K562 (cell line): ENCODE measurements around the gene GNAZ. TPM values are rescaled to one million over a fixed set of nuclear protein-coding genes. Genes with fewer than 3 reads are reported as not detected.

Source experiments
- CBFB ChIP-seq: sonication (generic); formaldehyde crosslinking; IDR thresholded peaks from 2 replicates; pipeline ENCODE4 v1.4.0; 2020; ENCODE audit warnings: mild to moderate bottlenecking, missing genetic modification reagents
- CREB1 ChIP-seq, 2 experiments: sonication (generic) in 1 of 2; formaldehyde crosslinking in 1 of 2; IDR thresholded peaks; 2 replicates each; pipeline versions ENCODE4 v1.6.1 to v1.8.0; 2012 to 2022; ENCODE audit warnings: inconsistent platforms in 1 of 2, mild to moderate bottlenecking in 1 of 2, missing genetic modification reagents in 1 of 2, moderate library complexity in 1 of 2
- CREBBP ChIP-seq: IDR thresholded peaks from one replicate; pipeline ENCODE4 v1.6.1; 2012; ENCODE audit warnings: low read depth, mild to moderate bottlenecking, control low read depth, inconsistent platforms, low read length
- GTF2F1 ChIP-seq: IDR thresholded peaks from 2 replicates; pipeline ENCODE4 v1.6.1; 2011; ENCODE audit warnings: low read depth, low read length, improper control_type of control experiment
- RBM22 ChIP-seq: fragments of 200-400 bp; formaldehyde crosslinking; IDR thresholded peaks from 2 replicates; pipeline ENCODE4 v1.6.1; 2018; ENCODE audit warnings: low read length, low read depth; ENCODE audit not compliant: poor library complexity, severe bottlenecking
- polyA plus RNA-seq, 8 experiments: library from polyadenylated mRNA; depleted of rRNA in 4 of 8; stranded (reverse) in 5 of 8; unstranded in 3 of 8; fragments of >200 nt; fragmentation: Nextera tagmentation in 2 of 8; fragmentation: Illumina TruSeq in 1 of 8; extraction: Ambion mirVana in 2 of 8; extraction: Trizol in 1 of 8; gene quantifications; 2 replicates each; pipeline versions ENCODE4 v1.2.1 to v1.2.3, GENCODE V29; 2011 to 2014; ENCODE audit warnings: inconsistent platforms in 1 of 8, missing spikeins in 1 of 8
- total RNA-seq, 7 experiments: library from RNA; depleted of rRNA in 6 of 7; stranded (reverse); fragments of >200 nt in 6 of 7; fragmentation: Illumina TruSeq in 2 of 7; extraction: Trizol in 2 of 7; gene quantifications; 2 replicates each; pipeline versions ENCODE4 v1.2.1 to v1.2.3, GENCODE V29; 2011 to 2021; ENCODE audit warnings: low replicate concordance in 1 of 7
- TF ChIP-seq, protein P1 (sequence below): fragments of 450-650 bp; formaldehyde crosslinking; IDR thresholded peaks from 2 replicates; pipeline ENCODE4 v1.4.0; 2020; ENCODE audit warnings: mild to moderate bottlenecking, moderate library complexity
- TF ChIP-seq, protein P2 (sequence below): sonication (generic); IDR thresholded peaks from 2 replicates; pipeline ENCODE4 v1.6.1; 2016
- TF ChIP-seq, protein P3 (sequence below): fragments of 250-450 bp; sonication (Bioruptor Pico); IDR thresholded peaks from 2 replicates; pipeline ENCODE4 v1.8.0; 2021; ENCODE audit warnings: borderline replicate concordance, mild to moderate bottlenecking, moderate library complexity; ENCODE audit not compliant: poor library complexity, severe bottlenecking
- TF ChIP-seq, protein P4 (sequence below): IDR thresholded peaks from 2 replicates; pipeline ENCODE4 v1.6.1; 2011; ENCODE audit warnings: borderline replicate concordance, low read depth, mild to moderate bottlenecking, moderate library complexity, low read length; ENCODE audit not compliant: insufficient read depth, poor library complexity, severe bottlenecking
- TF ChIP-seq, protein P5 (sequence below): sonication (generic); formaldehyde crosslinking; IDR thresholded peaks from 2 replicates; pipeline ENCODE4 v1.8.1; 2023; ENCODE audit warnings: mild to moderate bottlenecking, missing genetic modification reagents
- TF ChIP-seq, protein P6 (sequence below): fragments of 450-650 bp; IDR thresholded peaks from 2 replicates; pipeline ENCODE4 v1.6.1; 2016; ENCODE audit warnings: mild to moderate bottlenecking

The GNAZ gene
- total and polyA plus RNA-seq, 9 of the 15 experiments (the other 6 are each of a cell fraction or from before 2014, with no cell fraction given), result 0.04 to 0.22 (median 0.13) TPM; not detected in 3

DNA sequence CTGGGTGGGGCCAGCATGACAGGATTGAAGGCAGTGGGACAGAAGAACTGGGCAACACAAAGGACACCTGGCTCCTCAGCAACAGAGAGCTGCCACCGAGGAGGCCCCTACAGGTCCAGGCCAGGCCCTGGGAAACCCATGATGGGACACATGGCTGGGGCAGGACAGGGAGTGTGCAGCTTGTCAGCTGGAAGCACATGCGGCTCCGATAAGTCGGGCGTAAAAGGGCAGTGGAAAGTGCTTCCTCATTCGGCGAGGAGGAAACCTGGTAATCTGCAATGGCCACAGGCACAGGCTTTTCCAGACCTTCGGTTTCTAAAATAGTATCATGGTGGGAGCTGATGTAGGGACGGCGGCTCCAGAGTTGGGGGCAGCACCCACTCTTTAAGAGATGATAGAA, 16.5 kb downstream of the GNAZ start (continued):
- TF ChIP-seq RBM22 (no peak), GTF2F1 (peak; percentile 72; the same call in 1 of the 2 replicates), CBFB (no peak), CREB1 (IDR thresholded peaks at IDR 0.05) (0 out of 2 replicates have a peak, but pooled peaks have one; percentile 3), CREB1 (CRISPR knock-in tag; IDR thresholded peaks at IDR 0.05) (no peak), CREBBP (no peak)
- TF ChIP-seq, protein P1, sequence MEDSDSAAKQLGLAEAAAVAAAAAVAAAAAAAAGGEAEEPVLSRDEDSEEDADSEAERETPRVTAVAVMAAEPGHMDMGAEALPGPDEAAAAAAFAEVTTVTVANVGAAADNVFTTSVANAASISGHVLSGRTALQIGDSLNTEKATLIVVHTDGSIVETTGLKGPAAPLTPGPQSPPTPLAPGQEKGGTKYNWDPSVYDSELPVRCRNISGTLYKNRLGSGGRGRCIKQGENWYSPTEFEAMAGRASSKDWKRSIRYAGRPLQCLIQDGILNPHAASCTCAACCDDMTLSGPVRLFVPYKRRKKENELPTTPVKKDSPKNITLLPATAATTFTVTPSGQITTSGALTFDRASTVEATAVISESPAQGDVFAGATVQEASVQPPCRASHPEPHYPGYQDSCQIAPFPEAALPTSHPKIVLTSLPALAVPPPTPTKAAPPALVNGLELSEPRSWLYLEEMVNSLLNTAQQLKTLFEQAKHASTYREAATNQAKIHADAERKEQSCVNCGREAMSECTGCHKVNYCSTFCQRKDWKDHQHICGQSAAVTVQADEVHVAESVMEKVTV, result no peak
- TF ChIP-seq, protein P2, sequence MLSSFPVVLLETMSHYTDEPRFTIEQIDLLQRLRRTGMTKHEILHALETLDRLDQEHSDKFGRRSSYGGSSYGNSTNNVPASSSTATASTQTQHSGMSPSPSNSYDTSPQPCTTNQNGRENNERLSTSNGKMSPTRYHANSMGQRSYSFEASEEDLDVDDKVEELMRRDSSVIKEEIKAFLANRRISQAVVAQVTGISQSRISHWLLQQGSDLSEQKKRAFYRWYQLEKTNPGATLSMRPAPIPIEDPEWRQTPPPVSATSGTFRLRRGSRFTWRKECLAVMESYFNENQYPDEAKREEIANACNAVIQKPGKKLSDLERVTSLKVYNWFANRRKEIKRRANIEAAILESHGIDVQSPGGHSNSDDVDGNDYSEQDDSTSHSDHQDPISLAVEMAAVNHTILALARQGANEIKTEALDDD, result no peak
- TF ChIP-seq, protein P3, sequence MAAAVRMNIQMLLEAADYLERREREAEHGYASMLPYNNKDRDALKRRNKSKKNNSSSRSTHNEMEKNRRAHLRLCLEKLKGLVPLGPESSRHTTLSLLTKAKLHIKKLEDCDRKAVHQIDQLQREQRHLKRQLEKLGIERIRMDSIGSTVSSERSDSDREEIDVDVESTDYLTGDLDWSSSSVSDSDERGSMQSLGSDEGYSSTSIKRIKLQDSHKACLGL (CRISPR knock-in tag), result peak; percentile 74
- TF ChIP-seq, protein P4, sequence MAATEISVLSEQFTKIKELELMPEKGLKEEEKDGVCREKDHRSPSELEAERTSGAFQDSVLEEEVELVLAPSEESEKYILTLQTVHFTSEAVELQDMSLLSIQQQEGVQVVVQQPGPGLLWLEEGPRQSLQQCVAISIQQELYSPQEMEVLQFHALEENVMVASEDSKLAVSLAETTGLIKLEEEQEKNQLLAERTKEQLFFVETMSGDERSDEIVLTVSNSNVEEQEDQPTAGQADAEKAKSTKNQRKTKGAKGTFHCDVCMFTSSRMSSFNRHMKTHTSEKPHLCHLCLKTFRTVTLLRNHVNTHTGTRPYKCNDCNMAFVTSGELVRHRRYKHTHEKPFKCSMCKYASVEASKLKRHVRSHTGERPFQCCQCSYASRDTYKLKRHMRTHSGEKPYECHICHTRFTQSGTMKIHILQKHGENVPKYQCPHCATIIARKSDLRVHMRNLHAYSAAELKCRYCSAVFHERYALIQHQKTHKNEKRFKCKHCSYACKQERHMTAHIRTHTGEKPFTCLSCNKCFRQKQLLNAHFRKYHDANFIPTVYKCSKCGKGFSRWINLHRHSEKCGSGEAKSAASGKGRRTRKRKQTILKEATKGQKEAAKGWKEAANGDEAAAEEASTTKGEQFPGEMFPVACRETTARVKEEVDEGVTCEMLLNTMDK, result peak; percentile 12
- TF ChIP-seq, protein P5, sequence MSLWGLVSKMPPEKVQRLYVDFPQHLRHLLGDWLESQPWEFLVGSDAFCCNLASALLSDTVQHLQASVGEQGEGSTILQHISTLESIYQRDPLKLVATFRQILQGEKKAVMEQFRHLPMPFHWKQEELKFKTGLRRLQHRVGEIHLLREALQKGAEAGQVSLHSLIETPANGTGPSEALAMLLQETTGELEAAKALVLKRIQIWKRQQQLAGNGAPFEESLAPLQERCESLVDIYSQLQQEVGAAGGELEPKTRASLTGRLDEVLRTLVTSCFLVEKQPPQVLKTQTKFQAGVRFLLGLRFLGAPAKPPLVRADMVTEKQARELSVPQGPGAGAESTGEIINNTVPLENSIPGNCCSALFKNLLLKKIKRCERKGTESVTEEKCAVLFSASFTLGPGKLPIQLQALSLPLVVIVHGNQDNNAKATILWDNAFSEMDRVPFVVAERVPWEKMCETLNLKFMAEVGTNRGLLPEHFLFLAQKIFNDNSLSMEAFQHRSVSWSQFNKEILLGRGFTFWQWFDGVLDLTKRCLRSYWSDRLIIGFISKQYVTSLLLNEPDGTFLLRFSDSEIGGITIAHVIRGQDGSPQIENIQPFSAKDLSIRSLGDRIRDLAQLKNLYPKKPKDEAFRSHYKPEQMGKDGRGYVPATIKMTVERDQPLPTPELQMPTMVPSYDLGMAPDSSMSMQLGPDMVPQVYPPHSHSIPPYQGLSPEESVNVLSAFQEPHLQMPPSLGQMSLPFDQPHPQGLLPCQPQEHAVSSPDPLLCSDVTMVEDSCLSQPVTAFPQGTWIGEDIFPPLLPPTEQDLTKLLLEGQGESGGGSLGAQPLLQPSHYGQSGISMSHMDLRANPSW (CRISPR knock-in tag), result peak; percentile 97; the same call in 1 of the 2 replicates
- TF ChIP-seq, protein P6, sequence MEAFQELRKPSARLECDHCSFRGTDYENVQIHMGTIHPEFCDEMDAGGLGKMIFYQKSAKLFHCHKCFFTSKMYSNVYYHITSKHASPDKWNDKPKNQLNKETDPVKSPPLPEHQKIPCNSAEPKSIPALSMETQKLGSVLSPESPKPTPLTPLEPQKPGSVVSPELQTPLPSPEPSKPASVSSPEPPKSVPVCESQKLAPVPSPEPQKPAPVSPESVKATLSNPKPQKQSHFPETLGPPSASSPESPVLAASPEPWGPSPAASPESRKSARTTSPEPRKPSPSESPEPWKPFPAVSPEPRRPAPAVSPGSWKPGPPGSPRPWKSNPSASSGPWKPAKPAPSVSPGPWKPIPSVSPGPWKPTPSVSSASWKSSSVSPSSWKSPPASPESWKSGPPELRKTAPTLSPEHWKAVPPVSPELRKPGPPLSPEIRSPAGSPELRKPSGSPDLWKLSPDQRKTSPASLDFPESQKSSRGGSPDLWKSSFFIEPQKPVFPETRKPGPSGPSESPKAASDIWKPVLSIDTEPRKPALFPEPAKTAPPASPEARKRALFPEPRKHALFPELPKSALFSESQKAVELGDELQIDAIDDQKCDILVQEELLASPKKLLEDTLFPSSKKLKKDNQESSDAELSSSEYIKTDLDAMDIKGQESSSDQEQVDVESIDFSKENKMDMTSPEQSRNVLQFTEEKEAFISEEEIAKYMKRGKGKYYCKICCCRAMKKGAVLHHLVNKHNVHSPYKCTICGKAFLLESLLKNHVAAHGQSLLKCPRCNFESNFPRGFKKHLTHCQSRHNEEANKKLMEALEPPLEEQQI, result no peak
